ENCODE measurements around the gene KTN1. TPM values are rescaled to one million over a fixed set of nuclear protein-coding genes. Genes with fewer than 3 reads are reported as not detected.

The KTN1 gene
- total and polyA plus RNA-seq, 12 donors = 161 to 293 (median 247) TPM

DNA sequence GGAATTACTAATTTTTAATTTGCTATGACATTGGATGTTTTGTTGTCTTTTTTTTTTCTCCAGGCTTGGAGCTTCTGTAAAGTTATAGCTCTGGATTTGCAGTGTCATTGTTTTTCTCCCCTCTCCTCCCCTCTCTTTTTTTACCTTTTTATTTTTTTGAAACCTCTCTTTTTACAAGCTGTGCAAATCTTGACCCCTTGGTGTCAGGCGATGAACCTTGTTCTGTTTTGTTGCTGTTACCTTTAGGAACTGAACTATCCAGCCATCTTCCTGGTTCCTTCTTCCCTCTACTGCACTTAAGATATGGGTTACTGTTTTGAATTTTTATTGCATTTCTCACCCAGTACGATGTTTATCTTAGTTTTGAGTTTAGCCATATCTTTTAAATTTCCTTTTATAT is 13.7 kb downstream of the KTN1 start:
- peaks cover 0 to 12% (median 0%) of the 10 kb centered on the region in 11 donors for H3K9me3 ChIP-seq
- ATAC-seq = no peak
- no peaks in the 10 kb centered on the region for H3K36me3 ChIP-seq
- H3K27me3 ChIP-seq = no peaks in the 10 kb centered on the region
- TF ChIP-seq, protein P1, sequence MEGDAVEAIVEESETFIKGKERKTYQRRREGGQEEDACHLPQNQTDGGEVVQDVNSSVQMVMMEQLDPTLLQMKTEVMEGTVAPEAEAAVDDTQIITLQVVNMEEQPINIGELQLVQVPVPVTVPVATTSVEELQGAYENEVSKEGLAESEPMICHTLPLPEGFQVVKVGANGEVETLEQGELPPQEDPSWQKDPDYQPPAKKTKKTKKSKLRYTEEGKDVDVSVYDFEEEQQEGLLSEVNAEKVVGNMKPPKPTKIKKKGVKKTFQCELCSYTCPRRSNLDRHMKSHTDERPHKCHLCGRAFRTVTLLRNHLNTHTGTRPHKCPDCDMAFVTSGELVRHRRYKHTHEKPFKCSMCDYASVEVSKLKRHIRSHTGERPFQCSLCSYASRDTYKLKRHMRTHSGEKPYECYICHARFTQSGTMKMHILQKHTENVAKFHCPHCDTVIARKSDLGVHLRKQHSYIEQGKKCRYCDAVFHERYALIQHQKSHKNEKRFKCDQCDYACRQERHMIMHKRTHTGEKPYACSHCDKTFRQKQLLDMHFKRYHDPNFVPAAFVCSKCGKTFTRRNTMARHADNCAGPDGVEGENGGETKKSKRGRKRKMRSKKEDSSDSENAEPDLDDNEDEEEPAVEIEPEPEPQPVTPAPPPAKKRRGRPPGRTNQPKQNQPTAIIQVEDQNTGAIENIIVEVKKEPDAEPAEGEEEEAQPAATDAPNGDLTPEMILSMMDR (IDR thresholded peaks at IDR 0.05) = no peak
- no peak overlapping the region for H3K4me3 ChIP-seq
- WGBS, 2 donors = 63 to 68% methylated on average over 2 of the region's 2 CpGs
- peak overlapping the region in 1 of 10 donors; percentile 43 for H3K27ac ChIP-seq
- intact Hi-C loops (cut with DNase I) = no loop called here
- DNase-seq = no peak
- peaks cover 0 to 68% (median 30%) of the 10 kb centered on the region in 9 donors for H3K4me1 ChIP-seq

- ATAC-seq (peak in 1 of 8 donors; percentile 58), DNase-seq (peak in 1 of 2 donors; percentile 54)
- TF ChIP-seq, protein P1 (IDR thresholded peaks at IDR 0.05) = no peak
- Histone ChIP-seq H3K27me3 (no peaks in the 10 kb centered on the region), H3K4me1 (peaks cover 4 to 56% (median 33%) of the 10 kb centered on the region in 9 donors), H3K36me3 (peaks cover 0 to 6% (median 0%) of the 10 kb centered on the region in 9 donors), H3K27ac (no peak overlapping the region), H3K9me3 (peaks cover 0 to 20% (median 0%) of the 10 kb centered on the region in 11 donors), H3K4me3 (no peak overlapping the region)
- intact Hi-C loops (cut with DNase I) = no loop called here
- 73 to 80% methylated on average over 14 of the region's 14 CpGs for whole genome bisulfite sequencing, 2 donors
Measured at GRCh38 chr14:55599250-55599879, 19.4 kb downstream of the KTN1 start.

DNA sequence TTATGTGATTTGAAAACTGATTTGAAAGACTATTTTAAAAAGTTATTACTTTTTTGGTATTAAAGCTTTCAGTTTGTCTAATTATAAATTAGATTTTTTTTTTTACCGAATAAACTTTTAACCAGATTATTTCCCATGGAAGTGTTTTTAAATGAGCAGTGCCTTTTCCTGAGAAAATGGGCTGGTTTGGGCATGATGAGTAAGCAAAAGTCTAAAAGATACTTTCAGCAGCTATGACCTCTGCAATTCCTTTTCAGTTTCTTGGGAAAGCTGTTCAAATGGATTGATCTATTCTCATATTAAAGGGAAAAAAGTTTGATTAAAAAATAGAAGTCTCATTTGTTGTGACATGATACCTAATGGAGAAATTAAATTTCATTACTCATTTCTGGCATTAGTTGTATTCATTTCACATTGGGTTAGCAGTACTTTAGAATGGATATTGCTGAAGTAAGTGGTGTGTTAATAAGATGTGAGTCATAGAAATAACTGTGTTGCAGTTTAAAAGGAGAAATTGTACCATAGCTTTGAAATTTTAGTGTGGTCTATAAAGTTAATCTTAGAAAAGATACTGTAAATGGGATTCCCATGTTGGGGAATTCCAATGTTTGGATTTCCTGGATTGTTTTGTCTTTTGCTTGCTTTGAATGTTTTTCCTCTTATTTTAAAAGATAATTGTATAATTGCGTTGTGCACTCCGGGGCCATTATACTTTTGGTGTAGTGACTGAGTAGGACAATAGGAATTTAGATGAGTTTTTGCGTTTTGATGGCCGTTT is 21.0 kb downstream of the KTN1 start:
- WGBS, 2 donors = 66 to 75% methylated on average over 5 of the region's 5 CpGs
- Histone ChIP-seq H3K36me3 (peaks cover 0 to 6% (median 0%) of the 10 kb centered on the region in 9 donors), H3K4me3 (no peak overlapping the region), H3K27me3 (no peaks in the 10 kb centered on the region), H3K9me3 (peaks cover 0 to 20% (median 0%) of the 10 kb centered on the region in 11 donors), H3K4me1 (peaks cover 4 to 58% (median 41%) of the 10 kb centered on the region in 9 donors), H3K27ac (peak overlapping the region in 1 of 10 donors; percentile 19)
- TF ChIP-seq, protein P1 (IDR thresholded peaks at IDR 0.05) = no peak
- DNase-seq = no peak
- ATAC-seq = no peak
- intact Hi-C loops (cut with DNase I) = no loop called here

GRCh38 chr14:55603401-55603953 is 23.5 kb downstream of the KTN1 start:
- peaks cover 4 to 83% (median 57%) of the 10 kb centered on the region in 9 donors for H3K4me1 ChIP-seq
- peak in 6 of 8 donors; percentile 36 to 69 (median 56) for ATAC-seq

More at GRCh38 chr14:55603401-55603953, 23.5 kb downstream of the KTN1 start:
- H3K36me3 ChIP-seq = peaks cover 0 to 6% (median 0%) of the 10 kb centered on the region in 9 donors
- no peak overlapping the region for H3K4me3 ChIP-seq
- TF ChIP-seq, protein P1 (IDR thresholded peaks at IDR 0.05) = no peak
- intact Hi-C loops (cut with DNase I) = no loop called here
- 42 to 46% methylated on average over 4 of the region's 4 CpGs for WGBS, 2 donors
- peaks cover 0 to 11% (median 0%) of the 10 kb centered on the region in 11 donors for H3K9me3 ChIP-seq
- H3K27me3 ChIP-seq = no peaks in the 10 kb centered on the region
- H3K27ac ChIP-seq = peak overlapping the region in 3 of 10 donors; percentile 1 to 45 (median 6)
- DNase-seq = no peak
